ENCODE measurements around the gene CFAP73. TPM values are rescaled to one million over a fixed set of nuclear protein-coding genes. Genes with fewer than 3 reads are reported as not detected.
A peak's percentile ranks its signal among the peaks of the same experiment; 100 is the strongest.

CFAP73 gene
- total and polyA plus RNA-seq, 10 of the 15 experiments (the other 5 are each of a cell fraction or from before 2014, with no cell fraction given) = 0.18 TPM; not detected in 9

- no peak for FAIRE-seq
- POLR2A ChIA-PET = interaction anchor here (0.6 to 1.0 kb wide), 2 partner anchors 8 to 706 kb away, joined by 3 read pairs; no protein-coding TSS in a partner anchor
- in situ Hi-C loops (cut with MboI) = no loop called here
Measured at GRCh38 chr12:113181975-113182374, 32.5 kb downstream of the CFAP73 start.

More at GRCh38 chr12:113181975-113182374, 32.5 kb downstream of the CFAP73 start:
- no peak overlapping the region for H2AFZ ChIP-seq (ENCODE audit: control insufficient read depth, low read depth, low read length)
- H3K4me2 ChIP-seq (ENCODE audit: control insufficient read depth, insufficient read depth) = peak overlapping the region; percentile 14; the same call in 1 of the 2 replicates
- SMC1A ChIA-PET (ENCODE audit: uncharacterized antibody, unreplicated experiment) = interaction anchor here (0.6 to 1.9 kb wide), 2 partner anchors 42 to 91 kb away, joined by 3 to 4 read pairs; no protein-coding TSS in a partner anchor
- H3K9me3 ChIP-seq (replicated peaks; ENCODE audit: control insufficient read depth, insufficient read depth, low read length) = peaks cover 3% of the 10 kb centered on the region; the same call in 1 of the 3 replicates
- RAD21 ChIA-PET (ENCODE audit: unreplicated experiment) = interaction anchor here (0.6 kb wide), 2 partner anchors 40 to 243 kb away, joined by 3 read pairs; no protein-coding TSS in a partner anchor
- H3K4me3 ChIP-seq = no peak overlapping the region
- peaks cover 6% of the 10 kb centered on the region for H3K4me1 ChIP-seq (ENCODE audit: control insufficient read depth, insufficient read depth, low read length)
- no peak for ATAC-seq
- TF ChIP-seq ZZZ3 (IDR thresholded peaks at IDR 0.05; ENCODE audit: control insufficient read depth, insufficient read length, low read depth) (no peak), LARP7 (IDR thresholded peaks at IDR 0.05) (no peak), ATF7 (IDR thresholded peaks at IDR 0.05; ENCODE audit: low read depth) (no peak), RELA (IDR thresholded peaks at IDR 0.05; ENCODE audit: borderline replicate concordance, partially characterized antibody) (no peak), PAX5 (IDR thresholded peaks at IDR 0.05; ENCODE audit: borderline replicate concordance, low read depth, low read length) (no peak), NKRF (conservative IDR thresholded peaks at IDR 0.05) (no peak), ZNF207 (IDR thresholded peaks at IDR 0.05; ENCODE audit: borderline replicate concordance) (no peak), MYB (IDR thresholded peaks at IDR 0.05; ENCODE audit: borderline replicate concordance, low read depth, low read length) (no peak), CHD4 (IDR thresholded peaks at IDR 0.05) (no peak), RELB (IDR thresholded peaks at IDR 0.05; ENCODE audit: low read depth) (no peak)
- TF ChIP-seq, protein P1, sequence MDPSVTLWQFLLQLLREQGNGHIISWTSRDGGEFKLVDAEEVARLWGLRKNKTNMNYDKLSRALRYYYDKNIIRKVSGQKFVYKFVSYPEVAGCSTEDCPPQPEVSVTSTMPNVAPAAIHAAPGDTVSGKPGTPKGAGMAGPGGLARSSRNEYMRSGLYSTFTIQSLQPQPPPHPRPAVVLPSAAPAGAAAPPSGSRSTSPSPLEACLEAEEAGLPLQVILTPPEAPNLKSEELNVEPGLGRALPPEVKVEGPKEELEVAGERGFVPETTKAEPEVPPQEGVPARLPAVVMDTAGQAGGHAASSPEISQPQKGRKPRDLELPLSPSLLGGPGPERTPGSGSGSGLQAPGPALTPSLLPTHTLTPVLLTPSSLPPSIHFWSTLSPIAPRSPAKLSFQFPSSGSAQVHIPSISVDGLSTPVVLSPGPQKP (IDR thresholded peaks at IDR 0.05; ENCODE audit: low read depth, low read length) = no peak
- no peaks in the 10 kb centered on the region; the same call in 1 of the 2 replicates for H4K20me1 ChIP-seq (ENCODE audit: control insufficient read depth, insufficient read depth)
- 83% methylated on average over 3 of the region's 3 CpGs for WGBS (ENCODE audit: insufficient coverage, insufficient replicate concordance, low lambda C conversion rate, missing lambda C conversion rate)
- H3K27me3 ChIP-seq (replicated peaks in 1 of 2; ENCODE audit: control insufficient read depth in 2 of 2, insufficient read depth in 2 of 2, low read length in 1 of 2) = no peaks in the 10 kb centered on the region
- no peak overlapping the region for H3K9ac ChIP-seq (ENCODE audit: control insufficient read depth, insufficient read depth, low read length)
- H3K27ac ChIP-seq (ENCODE audit: control insufficient read depth, insufficient read depth) = no peak overlapping the region
- CTCF ChIA-PET = interaction anchor here (0.6 to 3.6 kb wide), 4 partner anchors 9 to 201 kb away, joined by 3 to 29 read pairs (median 4); no protein-coding TSS in a partner anchor
- peaks cover 46% of the 10 kb centered on the region for H3K79me2 ChIP-seq (ENCODE audit: control insufficient read depth, insufficient read depth, low read length)
- H3K36me3 ChIP-seq (ENCODE audit: control insufficient read depth in 2 of 2, insufficient read depth in 2 of 2, low read length in 1 of 2) = peaks cover 20 to 27% of the 10 kb centered on the region in 2 experiments
- no peak for DNase-seq (ENCODE audit: low read depth, low spot score)
- intact Hi-C loops (cut with micrococcal nuclease; ENCODE audit: unreplicated experiment) = no loop called here
- no TSS peak for BruUV-seq (replicated peaks)
